HG03025 (cell line): ENCODE data around the gene LDB2.

Experiments
- ATAC-seq: cut with Tn5 transposase; IDR thresholded peaks from one replicate; pipeline ENCODE4 v1.9.1; 2021; ENCODE audit warnings: mild to moderate bottlenecking, moderate library complexity; ENCODE audit not compliant: unreplicated experiment, low FRiP score

Gene LDB2

DNA sequence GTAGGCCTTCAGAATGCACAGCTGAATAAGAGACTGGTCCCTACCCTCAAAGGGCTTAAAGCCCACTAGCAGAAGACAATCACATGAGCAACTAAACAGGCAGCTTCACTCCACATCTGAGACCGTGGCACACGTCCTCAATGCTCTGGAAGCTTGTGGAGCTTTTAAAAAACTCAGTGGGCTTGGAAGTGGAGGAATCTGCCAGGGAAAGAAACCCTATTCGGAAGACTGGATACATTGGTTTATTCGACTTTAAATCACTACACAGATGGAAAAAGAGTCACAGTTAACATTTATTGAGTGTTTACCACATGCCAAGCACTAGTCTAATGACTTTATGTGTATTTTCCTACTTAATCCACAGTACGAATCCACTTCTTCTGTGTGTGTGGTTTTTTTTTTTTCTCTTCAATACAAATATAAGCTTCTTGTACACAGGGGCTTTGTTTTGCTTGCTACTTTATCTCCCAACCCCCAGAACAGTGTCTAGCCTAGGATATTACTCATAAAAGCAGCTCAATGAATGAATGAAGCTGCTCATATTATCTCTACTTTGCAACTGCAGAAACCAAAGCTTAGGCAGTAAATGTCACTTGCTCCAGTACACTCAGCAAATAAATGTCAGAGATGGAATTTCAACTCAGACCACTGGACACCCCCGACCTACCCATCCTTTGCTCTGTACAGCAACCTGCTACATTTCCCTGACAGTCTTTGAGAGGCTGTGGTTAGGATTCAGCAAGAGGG, 137.7 kb downstream of the LDB2 start:
- no peak for ATAC-seq

DNA sequence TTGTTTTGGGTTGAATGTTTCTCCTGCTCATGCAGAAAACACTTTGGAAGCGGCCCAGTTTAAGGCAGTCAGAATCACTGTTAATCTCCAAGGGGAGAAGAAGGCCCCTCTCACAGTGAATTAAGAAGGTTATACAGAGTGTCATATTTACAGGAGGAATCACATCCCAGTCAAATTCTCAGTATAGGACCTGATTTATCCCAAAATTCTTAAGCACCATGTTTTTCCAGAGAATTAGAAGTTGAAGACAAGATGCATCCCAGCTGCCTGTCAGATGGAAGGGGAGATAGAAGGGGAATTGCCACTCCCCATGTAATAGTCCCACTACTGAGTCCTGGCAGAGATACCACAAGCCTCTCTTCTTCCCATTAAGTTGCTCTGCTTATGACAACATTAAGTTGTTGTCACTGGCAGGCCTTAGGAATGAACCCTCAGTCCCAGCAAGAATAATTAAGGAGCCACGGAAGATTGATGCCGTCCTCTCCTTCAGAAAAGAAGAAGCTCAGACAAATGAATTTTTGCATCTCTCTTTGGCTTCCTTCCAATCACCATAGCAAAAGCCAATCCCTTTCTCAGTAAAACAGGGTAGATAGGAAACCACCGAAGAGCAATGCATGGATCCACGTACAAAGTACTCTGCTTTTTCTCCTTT, 138.4 kb downstream of the LDB2 start:
- no peak for ATAC-seq

DNA sequence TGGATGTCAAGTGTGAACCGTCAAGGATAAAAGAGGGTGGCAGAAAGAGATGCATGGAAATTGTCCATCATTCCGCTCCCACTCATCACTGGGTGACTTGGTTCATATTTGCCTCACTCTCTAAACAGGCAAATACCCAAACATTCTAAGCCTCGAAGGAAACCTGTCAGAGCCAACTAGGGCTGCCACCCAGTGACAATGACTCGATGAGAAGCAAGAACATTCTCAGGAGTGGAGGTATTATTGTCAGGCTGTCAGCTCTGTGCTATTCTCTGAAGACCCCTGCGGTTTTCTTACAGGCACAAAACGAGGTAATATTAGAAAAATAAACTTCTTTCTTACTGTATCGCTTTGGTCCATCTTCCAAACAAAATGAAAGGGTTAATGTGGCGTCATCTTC, 139.6 kb downstream of the LDB2 start:
- ATAC-seq, result no peak

DNA sequence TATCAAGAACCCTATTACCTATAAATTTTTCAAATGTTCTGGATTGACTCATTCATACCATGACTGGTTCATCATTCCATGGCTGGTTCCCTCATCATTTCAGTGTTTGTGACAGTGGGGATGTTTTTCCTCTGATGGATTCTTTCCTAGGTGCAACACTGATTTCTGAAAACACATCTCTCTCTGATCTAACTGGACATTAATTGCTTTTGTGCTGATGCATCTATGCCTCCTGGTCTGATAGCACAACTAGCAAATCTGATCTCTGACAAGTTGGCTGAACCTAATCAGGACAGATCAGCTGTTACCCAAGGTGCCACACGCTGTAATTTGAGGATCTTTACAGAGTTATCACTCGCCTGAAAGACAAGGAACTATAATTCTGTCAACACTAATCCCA, 140.2 kb downstream of the LDB2 start:
- ATAC-seq, result no peak

- ATAC-seq, result no peak
These were observed 141.3 kb downstream of the LDB2 start for GRCh38 chr4:16757080-16757521.

GRCh38 chr4:16754104-16754503, 144.3 kb downstream of the LDB2 start:
- no peak for ATAC-seq

GRCh38 chr4:16752150-16752549, 146.3 kb downstream of the LDB2 start:
- ATAC-seq, result no peak

DNA sequence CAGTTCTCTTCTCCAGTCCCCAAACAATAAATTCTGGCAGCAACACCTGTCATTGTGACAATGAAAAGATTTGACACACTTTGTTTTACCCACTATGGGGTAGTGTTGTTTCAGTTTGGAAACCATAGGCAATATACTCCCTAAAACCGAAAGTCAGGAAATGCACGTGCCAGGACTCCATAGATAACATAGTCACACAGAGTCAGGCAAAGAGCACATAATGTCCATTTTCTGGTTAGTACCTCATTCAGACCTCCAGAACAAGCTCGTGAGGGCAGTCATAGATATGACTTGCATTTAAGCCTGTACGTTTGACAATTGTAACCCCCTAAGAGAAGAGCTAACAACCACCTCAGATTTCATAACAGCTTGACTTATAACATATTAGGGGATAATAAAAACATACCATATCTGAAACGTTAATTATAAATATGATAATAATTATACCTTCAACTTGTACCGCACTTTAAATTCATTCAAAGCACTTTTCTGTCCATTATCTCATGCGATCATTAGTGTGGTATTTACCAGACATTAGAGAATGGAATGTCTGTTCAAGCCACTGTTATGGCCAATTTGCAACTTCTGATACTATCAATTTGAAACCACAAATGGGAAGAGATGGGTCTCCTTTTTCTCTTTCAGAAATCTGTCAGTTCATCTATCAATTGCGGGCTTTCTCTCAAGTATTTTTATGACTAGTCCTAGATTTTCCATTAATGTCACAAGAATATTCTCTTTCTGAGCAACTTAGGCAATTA, 147.4 kb downstream of the LDB2 start:
- ATAC-seq, result no peak

DNA sequence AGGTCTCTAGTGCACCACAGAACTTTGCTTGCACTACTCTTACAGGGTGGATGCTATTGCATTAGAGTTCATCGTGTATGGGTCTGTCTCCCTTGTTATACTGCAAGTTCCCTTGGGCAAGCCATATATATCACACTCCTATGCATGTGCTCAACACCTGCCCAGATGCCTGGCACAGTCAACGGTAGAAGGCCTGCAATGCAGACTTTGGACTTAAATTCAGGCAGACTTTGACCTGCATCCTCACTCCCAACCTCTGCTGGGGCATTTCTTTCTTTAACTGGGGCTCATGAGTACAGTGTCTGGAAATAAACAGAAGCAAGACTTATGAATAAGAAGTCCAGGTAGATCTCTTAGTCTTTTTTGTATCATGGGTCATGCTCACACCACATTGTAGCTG, 148.2 kb downstream of the LDB2 start:
- no peak for ATAC-seq

GRCh38 chr4:16745887-16746286, 152.6 kb downstream of the LDB2 start:
- no peak for ATAC-seq

GRCh38 chr4:16745009-16745635, 153.3 kb downstream of the LDB2 start:
- no peak for ATAC-seq

GRCh38 chr4:16741287-16741686, 157.2 kb downstream of the LDB2 start:
- no peak for ATAC-seq

GRCh38 chr4:16739997-16740624, 158.3 kb downstream of the LDB2 start:
- no peak for ATAC-seq

GRCh38 chr4:16738558-16738957, 159.9 kb downstream of the LDB2 start:
- ATAC-seq, result no peak

GRCh38 chr4:16733509-16733908, 164.9 kb downstream of the LDB2 start:
- no peak for ATAC-seq

DNA sequence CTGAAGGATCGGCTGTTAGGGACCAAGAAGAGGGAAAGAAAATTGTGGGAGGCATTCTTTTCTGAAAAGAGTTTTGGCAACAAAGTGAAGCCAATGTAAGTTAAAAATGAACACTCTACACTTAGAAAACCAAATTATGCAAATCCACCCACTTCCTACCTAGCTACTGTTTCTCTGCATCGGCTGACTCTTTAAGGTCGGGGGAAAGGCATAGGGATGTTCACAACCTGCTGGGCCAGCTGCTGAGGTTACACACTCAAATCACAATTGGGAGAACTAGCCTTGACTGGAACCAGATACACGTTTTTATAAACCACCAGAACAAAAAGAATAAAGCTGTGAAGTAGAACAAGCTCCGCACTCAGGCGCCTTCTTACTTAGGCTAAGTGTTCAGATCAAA, 165.7 kb downstream of the LDB2 start:
- ATAC-seq, result no peak

DNA sequence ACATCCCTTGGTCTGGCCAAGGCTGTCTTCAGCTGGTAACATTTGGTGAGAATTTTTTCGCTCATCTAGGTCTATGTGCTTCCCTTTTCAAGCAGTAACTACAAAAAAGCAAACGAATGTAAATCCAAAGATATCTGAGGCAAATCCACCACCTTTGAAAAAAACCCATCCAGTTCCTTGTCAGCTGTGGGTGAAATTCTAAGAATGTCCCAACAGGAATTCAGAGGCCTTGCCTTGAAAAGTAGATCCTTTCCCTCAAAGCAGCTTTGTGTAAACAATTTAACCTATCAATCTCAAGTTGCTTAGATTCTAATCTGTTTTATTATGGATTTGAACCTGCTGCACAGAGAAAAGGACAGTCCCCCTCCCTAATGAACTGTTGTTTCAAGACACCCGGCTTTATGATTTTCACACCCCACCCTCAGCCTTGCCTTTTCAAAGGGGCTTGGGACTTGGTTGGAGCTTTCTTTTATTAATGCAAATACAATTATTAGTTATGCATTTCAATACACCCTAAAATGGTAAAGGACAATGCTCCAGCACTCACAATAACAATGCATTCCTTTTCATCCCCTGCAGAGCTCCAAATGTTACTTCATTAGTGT, 166.6 kb downstream of the LDB2 start:
- no peak for ATAC-seq

GRCh38 chr4:16730522-16731205, 167.8 kb downstream of the LDB2 start:
- no peak for ATAC-seq

GRCh38 chr4:16729336-16729735, 169.1 kb downstream of the LDB2 start:
- ATAC-seq, result no peak

- ATAC-seq, result no peak
These were observed 169.6 kb downstream of the LDB2 start for GRCh38 chr4:16728849-16729248.
